GM18520 (cell line): Measurements from ENCODE around the gene TYRO3.
"Not testable (repeated sequence)": the region's sequence is repeated elsewhere in the genome, so short reads cannot be mapped to it uniquely, and the experiment has no call there.

ENCODE experiments used
- ATAC-seq: cut with Tn5 transposase; IDR thresholded peaks from one replicate; pipeline ENCODE4 v1.9.1; 2021; ENCODE audit not compliant: unreplicated experiment

TYRO3 gene

GRCh38 chr15:41553731-41554130, 5.3 kb upstream of the TYRO3 start:
- ATAC-seq: no peak

GRCh38 chr15:41554343-41554742, 4.7 kb upstream of the TYRO3 start:
- ATAC-seq: no peak

- ATAC-seq: no peak
Measured at GRCh38 chr15:41554915-41555314, 4.1 kb upstream of the TYRO3 start.

- no peak for ATAC-seq
Measured at GRCh38 chr15:41556677-41557076, 2.3 kb upstream of the TYRO3 start.

GRCh38 chr15:41557673-41558399, 1.2 kb upstream of the TYRO3 start:
- ATAC-seq: no peak

GRCh38 chr15:41559239-41559782, 299 bp downstream of the TYRO3 start:
- no peak for ATAC-seq

- ATAC-seq: no peak
Measured at GRCh38 chr15:41560572-41560874, 1.5 kb downstream of the TYRO3 start.

- no peak for ATAC-seq
Measured at GRCh38 chr15:41561104-41561776, 2.2 kb downstream of the TYRO3 start.

- no peak for ATAC-seq
Measured at GRCh38 chr15:41561777-41562145, 2.7 kb downstream of the TYRO3 start.

GRCh38 chr15:41562244-41562643, 3.2 kb downstream of the TYRO3 start:
- no peak for ATAC-seq

- ATAC-seq: no peak
Measured at GRCh38 chr15:41562784-41563198, 3.8 kb downstream of the TYRO3 start.

- ATAC-seq: no peak
Measured at GRCh38 chr15:41564286-41564959, 5.4 kb downstream of the TYRO3 start.

GRCh38 chr15:41564960-41565502, 6.0 kb downstream of the TYRO3 start:
- ATAC-seq: no peak

GRCh38 chr15:41565702-41566101, 6.7 kb downstream of the TYRO3 start:
- ATAC-seq: no peak

- ATAC-seq: no peak
Measured at GRCh38 chr15:41566121-41566885, 7.3 kb downstream of the TYRO3 start.

GRCh38 chr15:41567261-41567660, 8.2 kb downstream of the TYRO3 start:
- no peak for ATAC-seq

- ATAC-seq: no peak
Measured at GRCh38 chr15:41567862-41568261, 8.8 kb downstream of the TYRO3 start.

GRCh38 chr15:41568350-41569017, 9.5 kb downstream of the TYRO3 start:
- no peak for ATAC-seq

GRCh38 chr15:41569232-41569631, 10.2 kb downstream of the TYRO3 start:
- not testable (repeated sequence) for ATAC-seq

GRCh38 chr15:41570764-41571163, 11.8 kb downstream of the TYRO3 start:
- ATAC-seq: no peak
